ENCODE data around the gene CLNK.
"Not testable (repeated sequence)": the region's sequence is repeated elsewhere in the genome, so short reads cannot be mapped to it uniquely, and the experiment has no call there.

The CLNK gene

DNA sequence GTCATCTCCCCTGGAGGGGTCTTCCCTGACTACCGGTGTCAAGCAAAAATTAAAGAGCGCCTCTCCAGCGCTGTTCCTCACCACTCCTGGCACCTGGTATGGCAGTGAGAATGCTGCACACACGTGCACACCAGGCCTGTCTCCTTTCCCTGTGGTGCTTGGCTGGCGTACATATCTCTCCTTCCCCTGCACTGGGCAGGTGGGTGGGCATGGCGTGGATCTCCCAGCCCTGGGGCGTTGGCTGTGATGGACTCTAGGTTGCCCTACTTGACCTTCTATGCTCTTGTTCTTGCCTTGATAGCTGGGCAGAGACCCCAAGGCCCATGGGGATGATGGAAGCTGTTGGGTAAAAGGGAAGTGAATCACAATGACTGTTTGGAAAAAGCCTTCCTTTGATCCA is 109.2 kb downstream of the CLNK start:
- no peak for DNase-seq

DNA sequence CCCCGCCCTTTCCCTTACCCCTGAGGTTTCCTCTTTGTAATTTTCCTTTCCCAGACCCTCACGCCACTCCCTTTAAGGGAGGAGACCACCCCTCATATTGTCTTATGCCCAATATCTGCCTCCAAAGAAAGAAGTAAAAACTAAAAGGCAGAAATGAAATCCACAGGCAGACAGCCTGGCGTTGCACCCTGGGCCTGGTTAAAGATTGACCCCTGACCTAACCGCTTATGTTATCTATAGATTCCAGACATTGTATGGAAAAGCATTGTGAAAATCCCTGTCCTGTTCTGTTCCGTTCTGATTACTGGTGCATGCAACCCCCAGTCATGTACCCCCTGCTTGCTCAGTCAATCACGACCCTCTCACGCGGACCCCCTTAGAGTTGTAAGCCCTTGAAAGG is 110.0 kb downstream of the CLNK start:
- DNase-seq: not testable (repeated sequence)

DNA sequence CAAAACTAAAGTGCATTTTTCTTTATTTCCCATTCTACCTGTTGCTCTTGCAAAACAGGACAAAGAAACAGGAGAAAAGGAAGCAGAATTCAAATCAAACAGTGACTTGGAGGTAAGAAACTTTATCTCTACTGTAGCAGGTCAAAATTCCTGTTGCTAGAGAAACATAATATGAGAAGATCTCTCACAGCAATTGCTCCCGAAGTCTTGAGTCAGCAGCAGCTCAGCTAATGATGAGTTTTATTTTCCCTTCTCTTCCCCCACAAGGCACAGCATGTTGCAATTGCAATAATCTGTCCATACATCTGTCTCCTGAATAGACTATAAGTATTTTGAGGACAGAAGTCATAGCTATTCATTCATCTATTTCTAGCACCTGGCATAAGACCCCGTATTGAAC is 112.7 kb downstream of the CLNK start:
- no peak for DNase-seq

DNA sequence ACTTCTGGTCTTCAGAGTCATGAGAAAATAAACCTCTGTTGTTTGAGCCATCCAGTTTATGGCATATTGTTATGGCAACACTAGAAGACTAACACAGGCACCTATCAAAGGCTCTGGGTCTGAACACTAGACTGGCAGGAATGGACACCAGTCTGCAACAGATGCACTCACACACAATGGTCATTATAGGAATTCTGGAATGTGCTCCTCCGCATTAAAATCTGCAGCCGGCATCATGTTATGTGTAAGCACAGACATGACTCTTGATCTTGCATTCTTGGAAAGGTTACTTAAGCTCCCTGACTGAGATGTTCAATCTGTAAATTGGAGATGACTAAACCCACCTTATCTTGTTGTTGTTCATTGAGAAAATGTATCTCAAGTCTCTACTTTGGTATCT is 115.1 kb downstream of the CLNK start:
- DNase-seq: no peak

- DNase-seq: no peak
Observed at GRCh38 chr4:10567766-10568165, 116.8 kb downstream of the CLNK start.

- no peak for DNase-seq
Observed at GRCh38 chr4:10565166-10565780, 119.3 kb downstream of the CLNK start.

- DNase-seq: peak; percentile 62
Observed at GRCh38 chr4:10554694-10555093, 129.9 kb downstream of the CLNK start.

GRCh38 chr4:10554121-10554520 is 130.4 kb downstream of the CLNK start:
- DNase-seq: no peak

GRCh38 chr4:10552591-10553280 is 131.8 kb downstream of the CLNK start:
- no peak for DNase-seq

GRCh38 chr4:10535912-10536311 is 148.7 kb downstream of the CLNK start:
- DNase-seq: no peak

DNA sequence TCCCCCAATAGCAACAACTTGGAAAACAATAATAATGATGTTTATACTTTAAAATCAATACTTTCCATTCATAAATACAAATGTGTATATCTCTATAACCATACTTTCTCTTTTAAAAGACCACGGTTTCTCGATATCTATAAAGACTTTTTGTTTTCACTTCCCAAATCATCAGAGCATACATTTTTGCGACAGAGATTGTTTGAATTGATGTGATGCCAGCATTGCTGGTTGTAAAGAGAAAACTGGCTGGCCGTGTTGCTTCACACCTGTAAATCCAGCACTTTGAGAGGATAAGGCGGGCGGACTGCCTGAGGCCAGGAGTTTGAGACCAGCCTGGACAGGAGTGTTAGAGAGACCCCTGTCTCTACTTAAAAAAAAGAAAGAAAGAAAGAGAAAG is 149.7 kb downstream of the CLNK start:
- DNase-seq: no peak

DNA sequence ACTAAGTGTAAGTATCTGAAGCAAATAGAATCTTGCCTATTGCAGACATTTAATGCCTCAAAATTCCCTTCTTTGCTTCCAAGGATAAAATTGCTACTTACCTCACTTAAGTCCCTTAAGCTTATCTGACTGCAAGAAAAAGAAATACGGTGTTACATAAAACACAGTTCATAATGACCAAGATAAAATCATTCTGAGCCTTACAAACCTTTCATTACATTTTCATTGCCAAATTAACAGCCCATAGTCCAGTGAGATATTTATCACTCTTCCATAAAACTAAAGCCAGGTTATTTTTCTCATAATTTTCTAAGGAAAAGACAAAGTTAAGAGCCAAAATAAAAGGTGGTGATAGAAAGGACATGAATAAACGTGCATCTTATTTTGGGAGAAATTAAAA is 152.4 kb downstream of the CLNK start:
- DNase-seq: no peak

GRCh38 chr4:10530137-10530786 is 154.3 kb downstream of the CLNK start:
- no peak for DNase-seq

- no peak for DNase-seq
Observed at GRCh38 chr4:10529291-10530136, 155.1 kb downstream of the CLNK start.

GRCh38 chr4:10527438-10527837 is 157.1 kb downstream of the CLNK start:
- DNase-seq: no peak

- DNase-seq: no peak
Observed at GRCh38 chr4:10526429-10527222, 157.9 kb downstream of the CLNK start.

DNA sequence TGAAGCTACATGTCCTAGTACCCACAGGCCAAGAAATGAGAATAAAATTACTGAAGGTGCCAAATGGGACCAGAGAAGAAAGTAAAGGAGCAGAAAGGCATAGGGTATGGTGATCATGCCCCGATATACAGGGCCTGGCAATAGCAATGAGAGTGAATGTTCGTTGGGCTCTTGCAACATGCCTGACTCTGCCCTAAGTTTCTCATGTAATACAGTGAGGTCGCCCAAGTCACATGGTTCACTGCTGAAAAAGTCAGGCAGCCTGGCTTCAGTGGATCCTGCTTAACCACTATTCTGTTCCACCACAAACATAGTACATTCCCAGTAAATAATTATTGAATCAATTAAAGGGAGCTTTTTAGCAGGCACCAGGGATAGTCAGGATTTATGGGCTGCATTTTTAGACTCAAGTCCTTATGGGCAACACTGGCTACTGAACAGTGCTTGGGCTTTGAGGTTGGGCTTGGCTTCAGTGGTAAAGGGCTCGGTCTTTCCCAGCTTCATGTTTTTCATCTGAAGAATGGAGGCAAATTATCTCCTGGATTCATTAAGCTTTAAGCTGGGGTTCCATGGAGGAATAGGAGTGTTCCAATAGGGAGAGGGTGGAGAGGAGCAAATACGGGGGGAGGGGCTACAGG is 160.3 kb downstream of the CLNK start:
- no peak for DNase-seq

DNA sequence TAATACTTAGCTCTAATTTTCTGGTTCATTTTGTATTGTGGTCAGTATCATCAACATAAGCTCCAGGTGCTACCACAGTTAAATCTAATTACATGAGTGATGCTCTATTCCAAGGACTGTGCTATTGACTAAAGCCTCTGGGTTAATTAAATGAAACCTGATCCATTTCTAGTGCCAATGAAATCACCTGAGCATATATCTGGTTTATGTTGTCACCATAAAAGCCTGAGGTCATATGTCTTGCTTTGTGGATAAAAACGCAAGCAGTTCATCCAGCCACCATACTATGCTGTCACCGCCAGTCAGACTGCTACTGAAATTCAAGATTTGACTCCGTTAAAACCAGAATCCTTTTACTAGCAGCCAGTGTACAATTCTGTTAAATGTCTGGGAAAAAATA is 163.1 kb downstream of the CLNK start:
- DNase-seq: no peak

DNA sequence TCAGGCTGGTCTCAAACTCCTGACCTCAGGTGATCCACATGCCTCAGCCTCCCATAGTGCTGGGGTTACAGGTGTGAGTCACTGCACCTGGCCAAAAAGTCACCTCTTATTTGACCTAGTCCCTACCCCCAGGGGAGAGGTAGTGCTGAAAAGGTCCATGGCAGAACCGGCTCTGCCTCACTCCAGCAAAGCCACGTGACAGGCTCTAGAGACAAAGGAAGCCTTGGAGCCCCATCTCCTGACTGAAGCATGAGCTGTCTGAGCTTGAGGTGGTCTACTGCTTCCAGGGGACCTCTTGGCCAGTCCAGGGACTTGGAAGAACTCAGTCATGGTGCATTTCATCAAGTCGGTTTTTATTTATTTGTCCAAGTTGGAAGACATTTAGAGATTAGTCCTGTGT is 174.8 kb downstream of the CLNK start:
- DNase-seq: no peak

DNA sequence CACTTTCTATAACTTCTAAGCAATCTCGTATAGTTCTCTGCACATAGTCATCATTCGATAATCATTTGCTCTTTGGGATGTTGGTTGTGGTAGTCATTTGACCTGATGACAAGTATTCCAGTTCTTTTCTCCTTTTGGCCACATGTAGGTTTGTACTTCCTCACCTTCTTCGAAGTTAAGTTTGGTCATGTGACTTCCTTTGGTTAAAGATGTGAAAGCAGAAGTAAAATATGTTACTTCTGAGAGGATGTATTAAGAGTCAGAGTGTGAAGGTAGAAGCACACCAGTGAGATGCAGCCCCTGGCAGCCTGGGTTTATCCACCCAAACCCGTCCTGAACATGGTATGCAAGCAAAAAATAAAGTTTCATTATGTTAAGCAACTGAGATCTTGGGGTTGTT is 178.5 kb downstream of the CLNK start:
- no peak for DNase-seq

DNA sequence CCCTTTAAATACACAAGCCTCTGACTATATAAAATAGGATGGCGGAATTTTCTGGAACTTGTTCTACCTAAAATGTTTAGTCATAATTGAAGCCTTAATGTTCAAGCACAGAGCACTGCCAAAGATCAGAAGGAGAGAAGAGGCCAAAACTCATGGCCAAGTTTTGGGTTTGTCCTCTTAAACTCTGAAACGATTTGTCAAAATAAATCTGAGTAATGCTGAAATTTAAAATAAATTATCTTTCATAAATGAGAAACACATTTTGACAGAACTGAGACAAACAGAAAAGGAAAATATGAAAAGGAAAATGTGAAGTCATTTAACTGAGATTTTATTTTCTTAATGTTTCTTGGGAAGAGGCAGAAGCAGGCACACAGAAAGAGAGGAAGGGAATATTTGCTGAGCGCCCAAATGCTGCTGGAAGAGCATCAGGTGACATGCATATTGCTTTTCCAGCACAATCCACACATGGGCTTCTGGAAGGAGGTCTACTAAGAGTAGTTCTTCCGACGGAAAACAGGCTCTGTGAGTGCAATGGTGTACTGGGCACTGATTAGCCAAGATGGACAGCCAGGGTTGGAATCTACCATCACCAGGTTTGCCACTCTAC is 179.9 kb downstream of the CLNK start:
- DNase-seq: no peak

DNA sequence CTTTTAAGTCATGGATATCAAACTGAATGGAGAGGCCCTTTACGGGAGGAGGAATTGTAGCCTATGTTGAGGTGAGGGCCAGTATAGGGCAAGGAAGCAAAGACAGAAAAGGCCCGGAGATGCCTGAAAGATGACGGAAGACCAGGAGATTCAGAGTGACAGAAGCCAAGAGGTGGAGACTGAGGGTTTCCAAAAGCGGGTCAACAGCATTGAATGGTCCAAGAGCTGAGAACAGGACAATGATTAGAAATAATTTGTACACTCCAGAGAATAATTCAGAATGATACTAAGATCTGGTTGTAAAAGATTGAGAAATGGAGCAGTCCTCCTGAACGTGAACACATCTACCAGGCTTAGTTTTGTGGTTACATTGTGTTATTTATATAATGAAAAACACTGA is 181.9 kb downstream of the CLNK start:
- no peak for DNase-seq
